PFSK-1 (cell line): ENCODE measurements around the gene ABRACL.

ENCODE experiments used
- POLR2AphosphoS5 ChIP-seq: IDR thresholded peaks from 2 replicates; pipeline ENCODE4 v1.6.1; 2012; ENCODE audit warnings: low read depth, mild to moderate bottlenecking, control low read depth, low read length, moderate library complexity
- REST ChIP-seq, 2 experiments: IDR thresholded peaks; 2 replicates each; pipeline versions ENCODE4 v1.6.1 to v1.8.0; 2011 to 2012; ENCODE audit warnings: low read depth in 2 of 2, low read length in 2 of 2, control low read depth in 1 of 2, inconsistent platforms in 1 of 2, mild to moderate bottlenecking in 1 of 2, moderate library complexity in 1 of 2; ENCODE audit not compliant: insufficient read depth in 1 of 2
- SIN3A ChIP-seq: IDR thresholded peaks from 2 replicates; pipeline ENCODE4 v1.6.1; 2012; ENCODE audit warnings: mild to moderate bottlenecking, low read length, moderate library complexity, borderline replicate concordance; ENCODE audit not compliant: insufficient read depth

GRCh38 chr6:139037490-139037889, 8.9 kb downstream of the ABRACL start:
- TF ChIP-seq REST (IDR thresholded peaks at IDR 0.05; ENCODE audit: insufficient read depth in 1 of 2, low read depth in 2 of 2, low read length in 2 of 2) (no peak), SIN3A (no peak), POLR2AphosphoS5 (no peak)
